GM18858 (cell line): ENCODE data around the gene FAM124A.

Experiments
- ATAC-seq: cut with Tn5 transposase; IDR thresholded peaks from one replicate; pipeline ENCODE4 v1.9.1; 2021; ENCODE audit not compliant: unreplicated experiment

The FAM124A gene

GRCh38 chr13:51332566-51333361 lies 110.6 kb downstream of the FAM124A start:
- ATAC-seq, result no peak

- ATAC-seq, result no peak
Observed at GRCh38 chr13:51333421-51333820, 111.2 kb downstream of the FAM124A start.

- no peak for ATAC-seq
Observed at GRCh38 chr13:51333826-51334225, 111.6 kb downstream of the FAM124A start.
